Activated T-helper 1 cell treated with anti-CD3 and anti-CD28 coated beads, Interleukin-12 subunit alpha, Interleukin-12 subunit beta, Interleukin-2, Interleukin-4 antibody, amounts not matched to agents 30 ng/mL and 10 ng/mL and 1 ng/mL, durations not matched to agents 14 hours and 24 hours and 36 hours (primary cell): ENCODE measurements around the gene DSCAM. TPM values are rescaled to one million over a fixed set of nuclear protein-coding genes. Genes with fewer than 3 reads are reported as not detected.

Experiments
- DNase-seq: peaks from one replicate; pipeline ENCODE4 v3.0.0; 2021; ENCODE audit warnings: low spot score
- H3K27ac Mint-ChIP-seq: one replicate; pipeline ENCODE4 v1.8.0; 2021; ENCODE audit warnings: mild to moderate bottlenecking, mixed read lengths
- H3K27me3 Mint-ChIP-seq: one replicate; pipeline ENCODE4 v1.8.0; 2022; ENCODE audit warnings: mild to moderate bottlenecking, moderate library complexity, mixed read lengths; ENCODE audit not compliant: insufficient read depth
- H3K36me3 Mint-ChIP-seq: one replicate; pipeline ENCODE4 v1.8.0; 2021; ENCODE audit warnings: low read depth, mixed read lengths
- H3K4me1 Mint-ChIP-seq: one replicate; pipeline ENCODE4 v1.8.0; 2021; ENCODE audit warnings: low read depth, mixed read lengths
- H3K4me3 Mint-ChIP-seq: one replicate; pipeline ENCODE4 v1.8.0; 2021; ENCODE audit warnings: mild to moderate bottlenecking, moderate library complexity, mixed read lengths
- H3K9me3 Mint-ChIP-seq: one replicate; pipeline ENCODE4 v1.8.0; 2021; ENCODE audit warnings: mixed read lengths
- intact Hi-C: fragments of 100-400 bp; cut with micrococcal nuclease; formaldehyde crosslinking; loops from one replicate; pipeline ENCODE4 v1.15.1; 2024
- total RNA-seq: library from RNA; stranded (reverse); gene quantifications from 2 replicates; pipeline ENCODE4 v1.2.3, GENCODE V29; 2022

Gene DSCAM
- total RNA-seq, 1 donor from 2014 or later: not detected

- no peak for DNase-seq
- no peak overlapping the region for H3K4me3 Mint-ChIP-seq
- H3K27ac Mint-ChIP-seq: no peak overlapping the region
- intact Hi-C loops: no loop called here
- H3K36me3 Mint-ChIP-seq: no peaks in the 10 kb centered on the region
- H3K9me3 Mint-ChIP-seq: peaks cover 19% of the 10 kb centered on the region
- H3K4me1 Mint-ChIP-seq: no peaks in the 10 kb centered on the region
- no peaks in the 10 kb centered on the region for H3K27me3 Mint-ChIP-seq
Measured at GRCh38 chr21:40618191-40618973, 228.6 kb downstream of the DSCAM start.

DNA sequence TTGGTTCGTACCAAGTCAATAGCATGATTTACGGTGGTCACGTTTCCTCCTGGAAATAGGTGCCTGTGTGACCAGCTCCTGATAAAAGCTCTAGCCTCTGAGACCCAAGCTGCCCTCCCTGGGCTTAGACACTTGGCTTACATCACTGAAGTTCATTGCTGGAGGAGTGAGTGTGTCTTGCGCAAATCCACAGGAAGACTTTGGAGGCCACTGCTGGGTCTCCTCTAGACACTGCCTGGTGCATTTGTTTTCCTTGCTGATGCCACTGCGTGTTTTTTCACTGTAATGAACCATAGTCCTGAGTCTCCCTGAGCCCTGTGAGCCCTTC is 230.6 kb downstream of the DSCAM start:
- intact Hi-C loops: no loop called here
- Mint-ChIP-seq H3K4me3 (no peak overlapping the region), H3K4me1 (no peaks in the 10 kb centered on the region), H3K9me3 (peaks cover 20% of the 10 kb centered on the region), H3K36me3 (no peaks in the 10 kb centered on the region), H3K27ac (no peak overlapping the region), H3K27me3 (no peaks in the 10 kb centered on the region)
- no peak for DNase-seq

GRCh38 chr21:40615505-40616376 is 231.2 kb downstream of the DSCAM start:
- Mint-ChIP-seq H3K9me3 (peaks cover 17% of the 10 kb centered on the region), H3K27ac (no peak overlapping the region), H3K4me1 (no peaks in the 10 kb centered on the region), H3K4me3 (no peak overlapping the region), H3K27me3 (no peaks in the 10 kb centered on the region), H3K36me3 (no peaks in the 10 kb centered on the region)
- intact Hi-C loops: no loop called here
- DNase-seq: no peak

DNA sequence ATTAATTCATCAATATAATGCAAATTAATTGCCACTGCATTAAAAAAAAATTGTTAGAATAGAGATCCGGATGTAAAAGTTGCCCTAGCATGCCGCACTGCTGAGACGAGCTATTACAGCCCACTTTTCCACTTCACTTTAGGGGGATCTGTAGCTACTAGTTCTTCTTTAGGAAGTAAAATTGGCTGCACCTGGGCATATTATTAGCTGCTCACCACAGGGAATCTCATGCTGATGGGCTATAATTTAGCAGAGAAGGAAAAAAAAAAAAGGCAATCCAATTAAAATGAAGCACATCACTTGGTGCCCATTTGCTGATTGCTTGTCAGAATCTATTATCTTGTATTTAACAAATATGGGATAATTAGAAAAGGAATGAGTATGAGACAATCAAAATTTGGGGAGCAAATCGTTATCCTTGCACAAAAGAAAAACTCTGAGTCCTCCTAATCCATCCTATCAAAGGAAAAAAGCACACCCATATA is 233.4 kb downstream of the DSCAM start:
- Mint-ChIP-seq H3K9me3 (peaks cover 14% of the 10 kb centered on the region), H3K27ac (no peak overlapping the region), H3K27me3 (no peaks in the 10 kb centered on the region), H3K4me1 (no peaks in the 10 kb centered on the region), H3K4me3 (no peak overlapping the region), H3K36me3 (no peaks in the 10 kb centered on the region)
- no peak for DNase-seq
- intact Hi-C loops: no loop called here

DNA sequence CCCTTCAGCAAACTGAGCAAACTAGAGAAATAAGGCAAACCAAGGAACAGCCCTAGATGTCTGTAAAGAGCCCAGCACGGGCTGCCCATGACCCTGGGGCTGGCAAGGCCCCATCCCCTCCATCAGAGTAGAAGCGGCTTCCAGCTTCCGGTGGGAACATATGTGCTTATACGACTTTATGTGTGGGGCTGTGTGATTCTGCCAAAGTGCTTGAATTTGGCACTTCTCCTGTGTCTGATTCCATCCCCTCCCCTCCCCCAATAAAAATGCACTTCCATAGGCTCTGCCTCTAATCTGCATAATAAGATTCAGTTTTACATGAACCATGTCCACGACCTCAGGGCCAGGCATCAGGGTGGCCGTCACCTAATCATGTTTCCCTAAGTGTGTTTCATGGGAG is 236.6 kb downstream of the DSCAM start:
- Mint-ChIP-seq H3K4me3 (no peak overlapping the region), H3K27me3 (no peaks in the 10 kb centered on the region)
- intact Hi-C loops: no loop called here

GRCh38 chr21:40606341-40606740 is 240.6 kb downstream of the DSCAM start:
- peaks cover 17% of the 10 kb centered on the region for H3K9me3 Mint-ChIP-seq
- H3K27ac Mint-ChIP-seq: no peak overlapping the region
- H3K4me1 Mint-ChIP-seq: no peaks in the 10 kb centered on the region
- intact Hi-C loops: no loop called here
- no peaks in the 10 kb centered on the region for H3K27me3 Mint-ChIP-seq
- no peak for DNase-seq
- no peaks in the 10 kb centered on the region for H3K36me3 Mint-ChIP-seq
- no peak overlapping the region for H3K4me3 Mint-ChIP-seq

More for the DNA sequence above, 236.6 kb downstream of the DSCAM start:
- Mint-ChIP-seq H3K27ac (no peak overlapping the region), H3K36me3 (no peaks in the 10 kb centered on the region), H3K4me1 (no peaks in the 10 kb centered on the region), H3K9me3 (peaks cover 10% of the 10 kb centered on the region)
- no peak for DNase-seq

- H3K4me3 Mint-ChIP-seq: no peak overlapping the region
- no peaks in the 10 kb centered on the region for H3K36me3 Mint-ChIP-seq
- no peak overlapping the region for H3K27ac Mint-ChIP-seq
- peaks cover 17% of the 10 kb centered on the region for H3K9me3 Mint-ChIP-seq
- no peaks in the 10 kb centered on the region for H3K27me3 Mint-ChIP-seq
- H3K4me1 Mint-ChIP-seq: no peaks in the 10 kb centered on the region
- intact Hi-C loops: no loop called here
- no peak for DNase-seq
Measured at GRCh38 chr21:40605094-40605493, 241.9 kb downstream of the DSCAM start.

DNA sequence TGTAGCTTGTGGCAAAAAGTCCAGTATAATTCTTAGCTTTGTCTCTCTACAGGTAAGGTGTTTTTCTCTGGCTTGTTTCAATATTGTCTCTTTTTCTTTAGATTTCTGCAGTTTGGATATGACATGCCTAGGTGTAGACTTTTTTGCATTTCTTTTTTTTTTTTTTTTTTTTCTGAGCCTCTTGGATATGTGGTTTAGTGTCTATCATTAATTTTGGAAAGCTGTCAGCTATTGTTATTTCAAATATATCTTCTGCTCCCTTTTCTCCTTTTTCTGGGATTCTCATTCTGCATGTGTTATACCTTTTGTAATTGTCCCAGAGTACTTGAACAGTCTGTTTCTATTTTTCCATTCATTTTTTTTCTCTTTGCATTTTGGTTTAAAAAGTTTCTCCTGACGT is 243.2 kb downstream of the DSCAM start:
- no peak for DNase-seq
- H3K4me3 Mint-ChIP-seq: no peak overlapping the region

GRCh38 chr21:40602080-40602479 is 244.9 kb downstream of the DSCAM start:
- no peak overlapping the region for H3K4me3 Mint-ChIP-seq
- H3K27ac Mint-ChIP-seq: no peak overlapping the region
- no peaks in the 10 kb centered on the region for H3K36me3 Mint-ChIP-seq

More for the DNA sequence above, 243.2 kb downstream of the DSCAM start:
- Mint-ChIP-seq H3K27ac (no peak overlapping the region), H3K36me3 (no peaks in the 10 kb centered on the region), H3K4me1 (no peaks in the 10 kb centered on the region), H3K9me3 (peaks cover 22% of the 10 kb centered on the region), H3K27me3 (no peaks in the 10 kb centered on the region)
- intact Hi-C loops: no loop called here

GRCh38 chr21:40595806-40596205 is 251.2 kb downstream of the DSCAM start:
- intact Hi-C loops: no loop called here
- DNase-seq: no peak
- Mint-ChIP-seq H3K36me3 (no peaks in the 10 kb centered on the region), H3K4me3 (no peak overlapping the region), H3K9me3 (peaks cover 16% of the 10 kb centered on the region), H3K4me1 (no peaks in the 10 kb centered on the region), H3K27me3 (no peaks in the 10 kb centered on the region), H3K27ac (no peak overlapping the region)

More at GRCh38 chr21:40602080-40602479, 244.9 kb downstream of the DSCAM start:
- intact Hi-C loops: no loop called here
- Mint-ChIP-seq H3K4me1 (no peaks in the 10 kb centered on the region), H3K9me3 (peaks cover 24% of the 10 kb centered on the region), H3K27me3 (no peaks in the 10 kb centered on the region)
- no peak for DNase-seq

DNA sequence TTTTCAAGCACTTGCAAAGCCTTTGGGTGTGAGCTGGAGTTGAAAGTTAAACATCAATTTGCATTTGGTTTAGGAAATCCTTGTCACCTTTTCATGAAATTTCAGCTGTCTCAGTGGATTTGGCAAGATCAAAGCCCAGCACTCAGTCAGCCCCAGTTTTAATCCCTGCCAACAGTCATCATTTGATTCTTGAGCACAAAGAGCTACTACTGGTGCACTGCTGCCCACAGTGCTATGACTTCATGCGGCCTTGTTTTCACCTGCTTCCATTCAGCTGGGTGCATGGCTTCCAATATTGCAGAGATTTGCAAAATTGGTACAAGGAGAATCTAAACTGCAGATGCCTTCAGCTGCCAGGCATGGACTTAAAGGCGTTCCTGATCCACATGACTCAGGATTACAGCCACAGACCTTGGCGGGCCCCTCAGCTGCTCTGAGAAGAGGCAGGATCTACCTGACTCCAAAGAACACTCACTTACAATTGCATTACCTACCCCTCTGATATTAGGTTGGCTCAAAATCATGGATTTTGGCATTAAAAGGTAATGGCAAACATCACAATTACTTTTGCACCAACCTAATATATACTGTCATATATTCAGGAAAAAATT is 259.1 kb downstream of the DSCAM start:
- Mint-ChIP-seq H3K4me1 (no peaks in the 10 kb centered on the region), H3K27ac (no peak overlapping the region), H3K9me3 (peaks cover 8% of the 10 kb centered on the region), H3K27me3 (no peaks in the 10 kb centered on the region), H3K36me3 (no peaks in the 10 kb centered on the region), H3K4me3 (no peak overlapping the region)
- no peak for DNase-seq
- intact Hi-C loops: no loop called here

GRCh38 chr21:40586575-40586974 is 260.4 kb downstream of the DSCAM start:
- Mint-ChIP-seq H3K27ac (no peak overlapping the region), H3K4me3 (no peak overlapping the region), H3K27me3 (no peaks in the 10 kb centered on the region), H3K36me3 (no peaks in the 10 kb centered on the region), H3K4me1 (no peaks in the 10 kb centered on the region), H3K9me3 (peaks cover 3% of the 10 kb centered on the region)
- intact Hi-C loops: no loop called here
- DNase-seq: no peak
